Stromal cell of bone marrow (primary cell): ENCODE measurements around the gene TRAF6.
A peak's percentile ranks its signal among the peaks of the same experiment; 100 is the strongest.
"Not testable (repeated sequence)": the region's sequence is repeated elsewhere in the genome, so short reads cannot be mapped to it uniquely, and the experiment has no call there.

Experiments used
- DNase-seq: peaks from one replicate; pipeline ENCODE4 v3.0.0-alpha.2; 2012; ENCODE audit warnings: low read depth

Gene TRAF6, protein sequence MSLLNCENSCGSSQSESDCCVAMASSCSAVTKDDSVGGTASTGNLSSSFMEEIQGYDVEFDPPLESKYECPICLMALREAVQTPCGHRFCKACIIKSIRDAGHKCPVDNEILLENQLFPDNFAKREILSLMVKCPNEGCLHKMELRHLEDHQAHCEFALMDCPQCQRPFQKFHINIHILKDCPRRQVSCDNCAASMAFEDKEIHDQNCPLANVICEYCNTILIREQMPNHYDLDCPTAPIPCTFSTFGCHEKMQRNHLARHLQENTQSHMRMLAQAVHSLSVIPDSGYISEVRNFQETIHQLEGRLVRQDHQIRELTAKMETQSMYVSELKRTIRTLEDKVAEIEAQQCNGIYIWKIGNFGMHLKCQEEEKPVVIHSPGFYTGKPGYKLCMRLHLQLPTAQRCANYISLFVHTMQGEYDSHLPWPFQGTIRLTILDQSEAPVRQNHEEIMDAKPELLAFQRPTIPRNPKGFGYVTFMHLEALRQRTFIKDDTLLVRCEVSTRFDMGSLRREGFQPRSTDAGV

DNA sequence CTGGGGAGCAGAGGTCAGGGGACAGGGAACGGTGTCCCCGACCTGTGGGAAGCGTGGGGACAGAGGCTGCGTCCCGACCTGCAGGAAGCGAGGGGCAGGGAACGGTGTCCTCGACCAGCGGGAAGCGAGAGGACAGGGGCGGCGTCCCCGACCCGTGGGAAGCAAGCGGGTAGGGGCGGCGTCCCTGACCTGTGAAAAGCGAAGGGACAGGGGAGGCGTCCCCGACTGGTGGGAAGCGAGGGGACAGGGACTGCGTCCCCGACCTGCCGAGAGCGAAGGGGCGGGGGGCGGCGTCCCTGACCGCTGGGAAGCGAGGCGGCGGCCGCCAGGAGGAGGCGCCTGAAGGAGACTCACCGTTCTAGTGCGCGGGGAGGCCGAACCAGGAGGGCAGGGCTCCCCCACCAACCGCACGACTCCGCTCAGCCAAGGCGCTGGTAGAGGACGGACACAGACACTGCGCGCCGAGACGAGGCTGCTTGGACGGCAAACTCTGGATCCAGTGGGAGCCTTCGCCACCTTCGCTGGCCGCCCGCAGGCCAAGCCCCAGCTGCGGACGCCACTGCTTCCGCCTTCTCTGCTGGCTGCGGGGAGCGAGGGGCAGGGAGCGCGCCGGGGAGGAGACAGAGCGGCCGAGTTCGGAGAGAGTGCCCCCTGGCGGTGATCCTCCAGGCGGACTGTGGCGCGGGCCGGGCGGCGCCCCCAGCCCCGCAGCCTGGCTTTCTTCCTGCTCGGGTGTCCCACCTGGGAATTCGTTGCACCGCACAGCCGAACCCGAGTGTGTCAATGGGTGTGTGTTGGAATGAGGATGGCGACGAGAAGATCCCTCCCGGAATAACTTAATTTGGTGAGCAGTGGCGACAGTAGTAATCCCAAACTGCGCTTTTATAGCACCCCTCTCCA lies at the start of gene TRAF6:
Gene TRAF6, minus strand, starts transcription at position 579 of the 900 bp plus-strand sequence. CDS start 8,757 bp downstream, outside the sequence.
- peak; percentile 65 for DNase-seq

DNA sequence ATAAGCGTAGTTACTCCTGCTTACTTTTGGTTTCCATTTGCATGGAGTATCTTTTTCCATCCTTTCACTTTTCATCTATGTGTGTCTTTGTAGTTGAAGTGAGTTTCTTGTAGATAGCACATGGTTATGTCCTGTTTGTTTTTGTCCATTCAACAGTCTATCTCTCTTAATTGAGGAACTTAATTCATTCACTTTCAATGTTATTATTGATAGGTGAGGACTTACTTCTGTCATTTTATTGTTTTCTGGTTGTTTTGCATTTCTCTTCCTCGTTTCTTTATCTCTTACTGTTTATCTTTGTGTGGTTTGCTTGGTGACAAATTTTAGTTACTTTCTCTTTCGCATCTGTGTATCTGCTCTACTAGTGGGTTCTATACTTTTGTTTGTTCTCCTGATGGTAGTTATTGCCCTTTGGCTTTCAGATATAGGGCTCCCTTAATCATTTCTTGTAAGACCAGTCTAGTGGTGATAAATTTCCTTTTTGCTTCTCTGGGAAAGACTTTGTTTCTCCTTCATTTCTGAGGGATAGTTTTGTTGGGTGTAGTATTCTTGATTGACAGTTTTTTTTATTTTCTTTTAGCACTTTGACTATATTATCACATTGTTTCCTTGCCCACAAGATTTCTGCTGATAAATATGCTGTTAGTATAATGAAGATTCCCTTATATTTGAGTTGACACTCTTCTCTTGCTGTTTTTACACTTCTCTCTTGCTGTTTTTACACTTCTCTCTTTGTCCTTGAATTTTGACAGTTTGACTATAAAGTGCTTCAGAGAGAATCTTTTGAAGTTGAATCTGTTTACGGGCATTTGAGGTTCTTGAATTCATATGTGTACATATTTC lies 48.7 kb upstream of the TRAF6 start:
- no peak for DNase-seq

DNA sequence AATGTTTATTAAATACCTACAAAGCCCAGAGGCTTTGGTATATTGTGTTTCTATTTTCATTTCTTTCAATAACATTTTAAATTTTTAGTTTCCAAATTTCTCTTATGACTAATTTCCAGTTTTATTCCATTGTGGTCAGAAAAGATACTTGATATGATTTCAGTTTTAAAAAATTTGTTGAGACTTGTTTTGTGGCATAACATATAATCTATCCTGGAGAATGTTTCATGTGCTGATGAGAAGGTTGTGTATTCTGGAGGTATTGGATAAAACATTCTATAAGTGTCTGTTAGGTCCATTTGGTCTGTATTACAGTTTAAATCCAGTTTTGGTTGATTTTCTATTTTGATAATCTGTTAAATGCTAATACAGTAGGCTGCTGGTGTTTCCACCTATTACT lies 47.9 kb upstream of the TRAF6 start:
- DNase-seq, result no peak

DNA sequence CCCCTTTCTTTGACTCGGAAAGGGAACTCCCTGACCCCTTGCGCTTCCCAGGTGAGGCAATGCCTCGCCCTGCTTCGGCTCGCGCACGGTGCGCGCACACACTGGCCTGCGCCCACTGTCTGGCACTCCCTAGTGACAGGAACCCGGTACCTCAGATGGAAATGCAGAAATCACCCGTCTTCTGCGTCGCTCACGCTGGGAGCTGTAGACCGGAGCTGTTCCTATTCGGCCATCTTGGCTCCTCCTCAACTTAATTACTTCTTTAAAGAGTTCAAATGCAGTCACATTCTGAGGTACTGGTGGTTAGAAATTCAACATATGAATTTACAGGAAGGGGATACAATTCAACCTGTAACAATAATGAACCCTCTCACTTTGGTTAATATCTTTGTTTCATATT lies 47.3 kb upstream of the TRAF6 start:
- DNase-seq, result not testable (repeated sequence)

DNA sequence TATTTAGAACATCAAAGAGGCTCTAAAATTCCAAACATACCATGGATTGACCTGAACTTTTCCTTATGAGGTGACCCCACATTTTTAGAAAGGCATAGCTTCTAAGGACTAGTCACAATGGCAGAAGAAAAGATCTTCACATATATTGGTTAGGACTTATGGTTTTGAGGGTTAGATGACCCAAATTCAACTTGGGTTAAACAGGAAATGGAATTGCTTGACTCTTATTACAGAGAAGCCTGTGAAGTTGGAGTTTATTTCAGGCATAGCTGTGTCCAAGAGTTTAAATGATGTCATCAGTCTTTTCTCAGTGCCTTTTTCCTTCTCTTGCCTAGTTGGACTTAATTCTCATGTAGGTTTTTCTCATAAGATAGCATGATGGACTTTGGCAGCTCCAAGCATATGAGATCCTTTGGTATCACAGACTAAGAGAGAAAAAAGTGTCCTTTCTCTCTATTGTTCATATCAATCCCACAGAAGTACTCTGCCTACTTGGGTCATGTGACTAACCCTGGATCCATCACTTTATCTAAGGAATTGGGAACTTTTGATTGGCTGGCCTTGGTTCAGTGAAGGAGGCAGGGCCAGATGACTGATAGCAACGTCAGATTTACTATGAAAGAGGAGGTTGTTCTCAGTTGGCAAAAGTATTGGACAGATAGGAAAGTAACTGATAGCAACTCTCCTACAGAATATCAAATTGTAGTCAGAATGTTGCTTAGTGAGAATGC lies 40.5 kb upstream of the TRAF6 start:
- no peak for DNase-seq

DNA sequence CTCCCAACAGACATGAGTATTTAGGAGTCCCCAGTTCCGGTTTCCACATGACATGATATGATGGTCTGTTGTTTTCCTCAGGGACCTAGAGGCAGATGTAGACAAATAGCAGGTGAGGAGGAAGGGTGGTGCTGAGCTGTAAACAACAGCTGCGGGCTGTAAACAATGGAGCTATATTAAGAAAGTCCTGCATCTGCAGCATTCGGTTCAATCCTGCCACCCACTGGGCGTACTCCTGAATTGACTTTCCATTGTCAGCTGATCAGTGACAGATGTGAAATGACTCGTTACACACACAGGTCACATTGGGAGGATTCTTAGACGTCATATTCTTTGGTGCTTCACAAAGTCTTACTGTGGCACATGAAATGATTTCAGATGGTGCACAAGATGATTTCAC lies 30.9 kb upstream of the TRAF6 start:
- peak; percentile 43 for DNase-seq

DNA sequence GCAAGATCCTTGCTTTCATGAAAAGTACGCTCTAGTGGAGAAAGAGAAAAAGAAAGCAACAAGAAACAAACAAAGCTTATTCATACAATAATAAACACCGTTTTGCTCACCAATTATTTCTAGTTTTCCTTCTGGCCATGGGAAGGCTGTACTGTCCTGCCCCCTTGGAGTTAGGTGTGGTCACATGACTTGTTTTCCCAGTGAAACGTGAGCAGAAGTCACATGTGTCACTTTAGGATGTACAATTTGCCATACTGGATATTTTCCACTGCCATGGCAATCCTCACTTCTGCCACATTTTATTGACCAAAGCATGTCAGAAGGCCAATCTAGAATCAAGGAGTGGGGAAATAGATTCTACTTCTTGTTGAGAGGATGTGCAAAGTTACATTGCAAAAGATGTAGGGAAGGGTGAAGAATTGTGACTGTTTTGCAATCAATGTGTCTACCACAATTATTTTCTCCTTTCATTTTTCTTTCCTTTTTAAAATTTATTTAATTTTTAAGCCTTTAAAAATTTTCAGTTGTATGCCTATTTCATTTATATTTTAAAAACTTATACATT lies 24.3 kb upstream of the TRAF6 start:
- DNase-seq, result no peak

DNA sequence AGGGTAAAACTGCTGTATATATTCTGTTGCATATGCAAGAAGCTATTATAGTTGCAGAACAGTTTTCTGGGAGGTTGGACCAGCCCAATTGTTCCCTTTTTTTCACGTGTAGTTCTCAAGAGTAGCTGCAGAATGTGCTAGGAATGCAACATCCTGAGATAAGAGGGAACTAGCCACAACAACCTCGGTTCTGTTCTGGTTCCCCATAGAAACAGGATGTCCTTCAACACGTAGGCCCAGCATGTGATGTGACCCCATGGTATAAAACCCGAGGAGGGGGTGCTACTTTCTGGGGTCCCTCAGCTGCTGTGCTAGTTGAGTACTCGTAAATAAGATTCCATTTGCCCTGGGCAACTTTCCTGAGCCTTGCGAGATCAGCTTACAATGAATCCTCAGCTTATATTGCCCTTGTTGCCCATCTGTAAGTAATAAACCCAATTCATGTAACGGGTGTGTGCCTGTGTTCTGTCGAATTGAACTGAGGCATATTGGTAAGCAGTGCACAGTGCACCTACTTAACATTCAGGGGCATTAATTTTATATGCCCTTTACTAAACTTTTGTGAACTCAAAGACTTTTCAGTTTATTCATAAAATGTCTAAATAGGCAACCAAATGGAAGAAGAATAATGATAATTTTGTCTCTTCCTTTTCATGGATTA lies 23.0 kb upstream of the TRAF6 start:
- no peak for DNase-seq

DNA sequence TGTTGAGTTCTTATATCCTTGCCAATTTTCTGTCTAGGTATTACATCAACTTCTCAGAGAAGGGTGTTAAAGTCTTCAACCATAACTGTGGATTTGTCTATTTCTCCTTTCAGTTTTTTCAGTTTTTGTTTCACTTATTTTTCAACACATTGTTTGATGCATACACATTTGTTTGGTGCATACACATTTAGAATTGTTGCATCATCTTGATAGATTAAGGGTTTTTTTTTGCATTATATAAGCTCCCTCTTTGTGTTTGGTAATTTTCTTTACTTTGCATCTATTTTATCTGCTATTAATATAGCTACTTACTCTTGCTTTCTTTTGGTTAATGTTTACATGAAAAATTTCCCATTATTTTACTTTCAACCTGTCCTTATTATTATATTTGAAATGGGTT lies 20.8 kb upstream of the TRAF6 start:
- no peak for DNase-seq

DNA sequence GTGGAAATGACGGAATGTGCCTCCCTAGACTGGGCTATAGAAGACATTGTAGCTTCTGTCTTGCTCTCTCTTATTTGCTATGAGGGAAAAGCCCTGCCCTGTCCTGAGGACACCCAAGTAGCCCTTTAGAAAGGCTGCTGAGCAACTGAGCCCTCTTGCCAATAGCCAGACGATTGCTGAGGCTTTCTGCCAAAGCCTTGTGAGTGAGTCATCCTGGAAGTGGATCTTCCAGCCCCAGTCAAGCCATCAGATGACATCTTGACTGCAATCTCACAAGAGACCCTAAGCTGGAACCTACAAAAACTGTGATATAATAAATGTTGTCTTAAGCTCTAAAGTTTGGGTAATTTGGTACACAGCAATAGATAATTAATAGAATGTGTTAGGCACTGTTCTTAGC lies 3.9 kb upstream of the TRAF6 start:
- no peak for DNase-seq

DNA sequence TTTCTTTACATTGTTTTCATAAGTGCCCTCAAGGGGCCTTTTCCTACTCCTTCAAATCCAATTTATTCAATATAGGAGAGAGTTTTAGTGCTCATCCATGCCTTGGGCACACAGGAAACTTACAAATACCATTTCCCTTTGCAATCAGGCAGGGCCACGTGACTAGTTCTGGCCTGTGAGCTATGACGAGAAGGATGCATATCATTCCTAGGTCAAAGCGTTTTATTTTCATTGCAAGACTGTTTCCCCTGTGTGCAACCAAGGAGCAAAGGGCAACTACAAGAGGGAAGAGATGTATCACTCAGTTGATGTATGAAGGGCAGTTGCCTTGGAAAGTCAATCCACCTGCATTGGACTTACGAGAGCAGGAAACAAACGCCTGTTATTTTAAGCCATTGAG lies 1.9 kb upstream of the TRAF6 start:
- no peak for DNase-seq

DNA sequence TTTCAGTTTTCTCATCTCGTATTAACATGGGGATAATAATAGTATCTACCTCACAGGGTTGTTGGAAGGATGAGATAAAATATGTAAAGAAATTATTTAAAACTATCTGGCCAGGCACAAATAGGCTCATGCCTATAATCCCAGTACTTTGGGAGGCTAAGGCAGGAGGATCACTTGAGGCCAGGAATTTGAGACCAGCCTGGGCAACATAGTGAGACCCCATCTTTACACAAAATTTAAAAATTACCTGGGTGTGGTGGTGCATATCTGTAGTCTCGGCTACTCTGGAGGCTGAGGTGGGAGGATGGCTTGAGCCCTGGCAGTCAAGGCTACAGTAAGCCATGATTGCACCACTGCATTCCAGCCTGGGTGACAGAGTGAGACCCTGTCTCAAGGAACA lies 990 bp upstream of the TRAF6 start:
- DNase-seq, result not testable (repeated sequence)

DNA sequence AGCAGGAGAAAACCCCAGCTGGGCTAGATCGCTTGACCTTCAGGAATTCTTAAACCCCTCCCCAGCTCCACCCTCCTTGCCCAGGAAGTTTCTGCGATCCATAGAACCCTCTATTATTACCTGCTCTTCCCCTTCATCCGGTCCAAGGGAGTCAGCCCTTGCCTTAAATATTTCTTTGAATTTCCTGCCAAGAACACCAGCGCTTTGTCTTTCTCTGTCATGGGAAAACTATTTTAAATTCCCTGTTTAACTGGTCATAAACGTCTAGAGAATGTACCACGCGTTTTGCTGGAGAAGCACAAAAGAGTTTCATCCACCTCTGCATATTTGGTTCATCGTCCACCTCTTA lies 496 bp upstream of the TRAF6 start:
- no peak for DNase-seq

DNA sequence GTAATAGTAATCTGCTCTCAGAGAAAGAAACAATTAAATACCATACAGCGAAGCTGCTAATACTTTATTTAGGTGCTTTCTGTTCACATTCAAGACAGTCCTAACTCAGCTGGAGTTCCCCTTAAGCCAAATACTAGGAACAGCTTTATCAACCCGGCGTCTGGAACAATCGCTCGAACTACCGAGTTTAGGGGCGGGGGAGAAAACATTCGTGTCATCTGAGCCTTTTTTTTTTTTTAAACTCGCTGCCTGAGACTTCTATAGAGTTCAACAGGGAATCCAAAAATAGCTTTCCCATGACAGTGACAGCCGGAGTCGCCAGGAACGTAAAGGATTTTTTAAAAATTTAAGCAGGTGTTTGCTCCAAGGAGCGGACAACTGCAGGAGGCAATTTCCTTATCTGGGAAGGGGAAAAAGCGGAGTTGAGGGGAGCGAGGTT lies 852 bp downstream of the TRAF6 start:
- no peak for DNase-seq

DNA sequence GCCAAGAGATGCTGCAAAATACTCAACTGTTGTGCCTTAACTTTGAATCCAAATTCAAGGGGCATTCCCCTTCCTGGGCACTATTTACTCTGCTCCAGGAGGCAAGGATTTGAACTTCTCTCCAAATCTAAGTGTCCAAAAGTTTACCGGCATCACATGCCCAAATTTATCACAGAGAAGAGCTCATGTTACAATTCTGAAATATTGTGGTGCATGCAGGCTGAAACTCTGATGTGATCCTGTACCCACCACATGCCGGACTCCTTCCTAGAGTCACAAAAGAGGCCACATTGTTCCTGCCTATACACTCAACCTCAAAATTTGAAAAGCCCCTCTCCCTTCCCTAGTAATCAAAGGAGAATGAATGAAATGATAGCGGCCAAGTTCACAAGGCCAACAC lies 1.3 kb downstream of the TRAF6 start:
- DNase-seq, result no peak

DNA sequence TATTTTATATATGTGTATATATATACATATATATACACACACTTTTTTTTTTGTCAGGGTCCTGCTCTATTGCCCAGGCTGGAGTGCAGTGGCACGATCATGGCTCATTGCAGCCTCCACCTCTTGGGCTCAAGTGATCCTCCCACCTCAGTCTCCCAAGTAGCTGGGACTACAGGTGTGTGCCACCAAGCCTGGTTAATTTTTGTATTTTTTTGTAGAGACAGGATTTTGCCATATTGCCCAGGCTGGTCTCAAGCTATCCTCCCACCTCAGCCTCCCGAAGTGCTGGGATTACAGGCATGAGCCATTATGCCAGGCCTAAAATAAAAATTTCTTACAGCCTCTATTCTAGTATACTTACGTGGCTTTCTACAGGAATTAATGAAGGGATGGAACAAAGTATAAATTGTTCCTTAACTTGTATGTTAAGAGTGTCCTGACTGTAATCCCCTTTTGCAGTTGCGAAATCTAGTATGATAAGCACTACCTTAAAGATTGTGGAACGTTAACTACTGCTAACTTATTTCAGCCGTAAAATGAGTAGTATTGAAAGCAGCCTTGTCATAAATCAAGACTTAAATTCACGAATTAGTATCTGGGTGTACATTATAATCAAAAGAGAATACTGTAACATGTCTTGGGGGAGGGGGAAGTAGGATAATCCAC lies 2.1 kb downstream of the TRAF6 start:
- DNase-seq, result no peak

DNA sequence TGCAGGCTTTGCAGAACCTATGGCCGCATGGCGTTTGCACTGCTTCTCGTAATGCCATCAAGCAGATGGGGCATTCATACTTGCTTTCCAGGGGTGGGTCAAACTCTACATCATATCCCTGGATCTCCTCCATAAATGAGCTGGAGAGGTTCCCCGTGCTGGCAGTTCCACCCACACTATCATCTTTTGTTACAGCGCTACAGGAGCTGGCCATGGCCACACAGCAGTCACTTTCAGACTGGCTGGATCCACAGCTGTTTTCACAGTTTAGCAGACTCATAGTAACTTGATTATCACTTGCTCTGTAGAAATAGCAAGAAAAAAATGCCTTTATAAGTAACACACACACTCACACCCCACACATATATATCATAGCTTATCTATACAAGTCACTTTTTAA lies 8.8 kb downstream of the TRAF6 start:
- no peak for DNase-seq

DNA sequence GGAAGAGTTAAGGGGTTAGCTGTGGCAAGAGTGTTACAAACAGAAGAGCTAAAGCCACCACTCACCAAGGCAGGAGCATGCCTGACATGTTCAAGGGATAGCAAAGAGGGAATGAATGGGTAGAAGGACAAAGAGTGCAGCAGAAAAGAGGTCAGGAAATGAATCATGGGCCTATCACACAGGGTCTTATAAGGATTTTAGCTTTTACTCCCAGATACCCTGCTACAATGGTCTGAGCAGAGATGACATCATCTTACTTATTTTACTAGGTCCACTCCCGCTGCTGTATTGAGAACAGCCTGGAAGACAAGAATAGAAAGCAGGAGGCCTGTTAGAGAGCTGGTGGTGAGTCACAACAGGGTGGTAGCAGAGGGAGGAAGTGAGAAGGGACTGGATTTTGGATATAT lies 9.8 kb downstream of the TRAF6 start:
- peak; percentile 87 for DNase-seq

DNA sequence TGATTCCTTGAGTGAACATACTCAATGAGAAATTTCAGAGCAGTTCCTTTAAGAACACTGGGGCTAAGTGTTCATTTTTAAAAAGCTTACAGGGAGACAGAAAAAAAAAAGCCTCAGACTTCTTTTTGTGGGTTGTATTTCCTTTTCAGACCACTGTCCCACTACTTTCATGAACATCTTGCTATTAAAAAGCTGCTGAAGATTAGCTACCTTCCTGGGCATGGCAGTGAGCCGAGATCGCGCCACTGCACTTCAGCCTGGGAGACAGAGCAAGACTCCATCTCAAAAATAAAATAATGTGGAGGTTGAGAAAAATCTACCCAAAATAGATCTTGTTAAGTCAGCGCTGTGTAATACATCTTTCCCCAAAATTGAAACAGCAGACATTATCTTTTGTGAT lies 10.8 kb downstream of the TRAF6 start:
- no peak for DNase-seq

DNA sequence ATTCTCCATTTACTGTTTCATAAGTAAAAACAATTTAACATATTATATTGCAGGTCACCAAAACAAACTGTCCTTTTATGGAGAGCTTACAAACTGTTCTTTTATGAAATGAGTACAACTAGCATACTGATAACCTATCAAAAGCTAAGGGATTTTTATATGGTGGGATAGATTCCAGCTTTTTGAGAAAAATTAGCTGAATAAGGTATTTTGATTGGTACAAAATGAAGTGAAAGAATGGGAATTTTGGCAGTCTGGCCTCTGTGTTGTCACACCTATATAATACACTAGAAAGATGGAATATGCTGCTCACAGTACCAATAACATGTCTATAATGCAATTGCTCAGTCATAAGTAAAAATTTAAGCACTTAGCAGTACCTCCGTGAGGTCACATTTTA lies 11.4 kb downstream of the TRAF6 start:
- DNase-seq, result no peak
